NCI-H226 (cell line): Measurements from ENCODE around the gene TYMS.

Source experiments
- DNase-seq: peaks from one replicate; pipeline ENCODE4 v3.0.0-alpha.2; 2015

Gene TYMS

DNA sequence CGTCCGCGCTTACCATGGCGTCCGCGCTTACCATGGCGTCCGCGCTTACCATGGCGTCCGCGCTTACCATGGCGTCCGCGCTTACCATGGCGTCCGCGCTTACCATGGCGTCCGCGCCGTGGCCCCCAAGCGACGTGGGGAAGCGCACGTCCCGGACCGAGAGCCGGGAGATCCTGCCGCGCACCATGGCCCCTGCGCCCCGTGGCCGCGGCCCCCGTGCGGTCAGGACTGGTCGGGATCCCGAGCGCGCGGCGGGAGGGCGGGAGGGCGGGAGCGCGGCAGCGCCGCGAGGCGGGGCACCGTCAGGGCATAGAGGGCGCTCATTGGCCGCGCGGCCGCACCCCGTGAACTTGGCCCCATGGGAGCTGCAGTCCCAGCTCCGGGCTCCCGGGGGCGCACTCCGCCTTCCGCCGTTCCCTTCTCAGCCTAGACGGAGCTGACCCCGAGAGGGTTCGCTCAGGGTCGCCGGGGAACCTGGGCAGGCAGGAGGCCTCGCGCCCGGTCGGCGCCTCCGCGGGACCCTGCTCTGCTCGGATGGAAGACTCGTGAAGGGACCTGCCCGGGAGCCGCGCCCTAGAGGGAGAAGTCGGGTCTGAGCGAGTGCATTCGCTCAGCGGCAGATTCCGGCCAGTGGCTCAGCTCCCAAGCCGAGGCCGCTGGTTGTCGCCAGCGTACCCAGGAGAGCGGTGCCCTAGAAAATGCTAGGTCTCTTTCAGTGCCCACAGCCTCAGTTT, 55.1 kb downstream of the TYMS start, which contains the start of gene ENOSF1:
Gene ENOSF1, minus strand, starts transcription at position 230 of the 734 bp plus-strand sequence. Its CDS starts 43 bp downstream, at position 187.
- peak; percentile 69 for DNase-seq

DNA sequence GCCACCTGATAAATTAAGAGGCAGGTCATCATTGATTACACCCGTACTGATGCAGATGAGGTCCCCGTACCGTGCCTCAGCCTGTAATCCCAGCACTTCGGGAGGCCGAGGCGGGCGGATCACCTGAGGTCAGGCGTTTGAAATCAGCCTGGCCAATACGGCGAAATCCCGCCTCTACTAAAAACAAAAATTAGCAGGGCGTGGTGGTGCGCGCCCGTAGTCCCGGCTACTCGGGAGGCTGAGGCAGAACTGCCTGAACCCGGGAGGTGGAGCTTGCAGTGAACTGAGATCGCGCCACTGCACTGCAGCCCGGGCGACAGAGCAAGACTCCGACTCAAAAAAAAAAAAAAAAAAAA, 55.7 kb downstream of the TYMS start:
- DNase-seq, result no peak

- DNase-seq, result peak; percentile 22
Observed at GRCh38 chr18:715626-716025, 58.2 kb downstream of the TYMS start.

GRCh38 chr18:717003-717402, 59.5 kb downstream of the TYMS start:
- no peak for DNase-seq
